OCI-LY3 (cell line): ENCODE results near the gene TMED8.

Experiments used
- H2AFZ ChIP-seq: fragments of 200-600, 300-600 bp; shearing (Covaris generic); 2 replicates; pipeline ENCODE4 v1.6.0; 2014; ENCODE audit warnings: antibody characterized with exemption, low read depth, low read length
- H3K27ac ChIP-seq: fragments of 200-600, 300-600 bp; sonication (generic); 2 replicates; pipeline ENCODE4 v1.5.1; 2014; ENCODE audit warnings: mild to moderate bottlenecking, low read length, moderate library complexity, mixed read lengths
- H3K27me3 ChIP-seq: fragments of 200-600, 300-600 bp; sonication (generic); 2 replicates; pipeline ENCODE4 v1.6.1; 2014; ENCODE audit warnings: low read depth, low read length, mixed read lengths
- H3K36me3 ChIP-seq: fragments of 200-600, 300-600 bp; sonication (generic); replicated peaks from 2 replicates; pipeline ENCODE3; 2014; ENCODE audit warnings: low read depth, low read length, mixed read lengths
- H3K4me1 ChIP-seq: fragments of 300-600, 200-600 bp; sonication (generic); 2 replicates; pipeline ENCODE4 v1.6.1; 2014; ENCODE audit warnings: low read length, mixed read lengths
- H3K4me2 ChIP-seq: fragments of 200-600, 300-600 bp; sonication (generic); 2 replicates; pipeline ENCODE4 v1.6.1; 2014; ENCODE audit warnings: low read length, mixed read lengths
- H3K4me3 ChIP-seq: fragments of 300-600, 200-600 bp; sonication (generic); 2 replicates; pipeline ENCODE4 v1.5.1; 2014; ENCODE audit warnings: antibody characterized with exemption, mild to moderate bottlenecking, low read length, moderate library complexity
- H3K79me2 ChIP-seq: fragments of 300-600, 200-600 bp; shearing (Covaris generic); 2 replicates; pipeline ENCODE4 v1.6.1; 2014; ENCODE audit warnings: mild to moderate bottlenecking, low read length, mixed read lengths
- H3K9ac ChIP-seq: fragments of 300-600, 200-600 bp; shearing (Covaris generic); 2 replicates; pipeline ENCODE4 v1.6.0; 2014; ENCODE audit warnings: mild to moderate bottlenecking, low read length, moderate library complexity
- H3K9me3 ChIP-seq: fragments of 200-600, 300-600 bp; shearing (Covaris generic); 2 replicates; pipeline ENCODE4 v1.6.1; 2014; ENCODE audit warnings: low read length, mixed read lengths; ENCODE audit not compliant: insufficient read depth
- H4K20me1 ChIP-seq: fragments of 200-600, 300-600 bp; sonication (generic); 2 replicates; pipeline ENCODE4 v1.6.1; 2016; ENCODE audit warnings: low read length, mixed read lengths; ENCODE audit not compliant: insufficient read depth
- EZH2phosphoT487 ChIP-seq: fragments of 200-600 bp; shearing (Covaris generic); IDR thresholded peaks from 2 replicates; pipeline ENCODE4 v1.6.1; 2018; ENCODE audit warnings: antibody characterized with exemption, mixed run types, low read depth
- TF ChIP-seq, protein P1 (sequence below): fragments of 200-600, 300-600 bp; sonication (generic); IDR thresholded peaks from 2 replicates; pipeline ENCODE4 v1.5.1; 2014; ENCODE audit warnings: antibody characterized with exemption, low read length, low read depth

The TMED8 gene

DNA sequence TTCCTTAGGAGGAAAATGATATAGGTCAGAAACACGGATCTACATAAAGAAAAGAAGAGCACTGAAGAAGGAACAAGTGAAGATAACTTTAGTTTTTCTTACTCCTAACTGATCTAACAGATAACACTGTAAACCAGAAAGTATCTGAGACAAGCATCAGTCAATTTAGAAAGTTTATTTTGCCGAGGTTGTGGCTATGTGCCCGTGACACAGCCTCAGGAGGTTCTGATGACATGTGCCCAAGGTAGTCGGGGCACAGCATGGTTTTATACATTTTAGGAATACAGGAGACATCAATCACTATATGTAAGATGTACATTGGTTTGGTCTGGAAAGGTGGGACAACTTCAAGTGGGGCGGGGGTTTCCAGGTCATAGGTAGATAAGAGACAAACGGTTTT is 23.3 kb upstream of the TMED8 start:
- H3K9me3 ChIP-seq = no peaks in the 10 kb centered on the region

DNA sequence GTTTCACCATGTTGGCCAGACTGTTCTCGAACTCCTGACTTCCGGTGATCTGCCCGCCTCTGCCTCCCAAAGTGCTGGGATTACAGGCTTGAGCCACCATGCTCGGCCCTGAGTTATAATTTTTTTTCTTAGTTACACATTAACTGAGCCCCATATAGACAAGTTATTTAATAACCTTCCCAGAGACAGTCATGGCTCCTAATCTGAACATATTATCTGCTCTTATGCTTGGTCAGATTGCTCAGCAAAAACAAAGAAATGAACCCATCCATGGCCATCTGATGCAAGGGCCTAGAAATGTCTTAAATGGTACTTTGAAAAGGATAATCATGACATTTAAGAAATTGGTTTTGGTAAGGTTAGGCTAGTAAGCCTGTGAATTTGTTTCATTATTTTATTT is 13.3 kb upstream of the TMED8 start:
- Histone ChIP-seq H3K36me3 (no peaks in the 10 kb centered on the region), H4K20me1 (no peaks in the 10 kb centered on the region), H3K4me1 (no peaks in the 10 kb centered on the region), H3K27ac (no peak overlapping the region), H3K9ac (no peak overlapping the region), H3K79me2 (no peaks in the 10 kb centered on the region), H3K4me2 (no peak overlapping the region), H3K27me3 (no peaks in the 10 kb centered on the region), H3K9me3 (no peaks in the 10 kb centered on the region), H3K4me3 (no peak overlapping the region), H2AFZ (no peak overlapping the region)
- TF ChIP-seq, protein P1, sequence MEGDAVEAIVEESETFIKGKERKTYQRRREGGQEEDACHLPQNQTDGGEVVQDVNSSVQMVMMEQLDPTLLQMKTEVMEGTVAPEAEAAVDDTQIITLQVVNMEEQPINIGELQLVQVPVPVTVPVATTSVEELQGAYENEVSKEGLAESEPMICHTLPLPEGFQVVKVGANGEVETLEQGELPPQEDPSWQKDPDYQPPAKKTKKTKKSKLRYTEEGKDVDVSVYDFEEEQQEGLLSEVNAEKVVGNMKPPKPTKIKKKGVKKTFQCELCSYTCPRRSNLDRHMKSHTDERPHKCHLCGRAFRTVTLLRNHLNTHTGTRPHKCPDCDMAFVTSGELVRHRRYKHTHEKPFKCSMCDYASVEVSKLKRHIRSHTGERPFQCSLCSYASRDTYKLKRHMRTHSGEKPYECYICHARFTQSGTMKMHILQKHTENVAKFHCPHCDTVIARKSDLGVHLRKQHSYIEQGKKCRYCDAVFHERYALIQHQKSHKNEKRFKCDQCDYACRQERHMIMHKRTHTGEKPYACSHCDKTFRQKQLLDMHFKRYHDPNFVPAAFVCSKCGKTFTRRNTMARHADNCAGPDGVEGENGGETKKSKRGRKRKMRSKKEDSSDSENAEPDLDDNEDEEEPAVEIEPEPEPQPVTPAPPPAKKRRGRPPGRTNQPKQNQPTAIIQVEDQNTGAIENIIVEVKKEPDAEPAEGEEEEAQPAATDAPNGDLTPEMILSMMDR = no peak
- no peak for TF ChIP-seq EZH2phosphoT487

More for the DNA sequence above, 23.3 kb upstream of the TMED8 start:
- no peak for TF ChIP-seq EZH2phosphoT487
- TF ChIP-seq, protein P1 = no peak
- Histone ChIP-seq H3K4me1 (no peaks in the 10 kb centered on the region), H3K36me3 (no peaks in the 10 kb centered on the region), H3K27ac (no peak overlapping the region), H3K27me3 (no peaks in the 10 kb centered on the region), H4K20me1 (no peaks in the 10 kb centered on the region), H3K79me2 (no peaks in the 10 kb centered on the region), H3K4me3 (no peak overlapping the region), H3K9ac (no peak overlapping the region), H3K4me2 (no peak overlapping the region), H2AFZ (no peak overlapping the region)

GRCh38 chr14:77378701-77379100 is 1.8 kb upstream of the TMED8 start:
- Histone ChIP-seq H3K9ac (no peak overlapping the region), H3K4me1 (peaks cover 28% of the 10 kb centered on the region), H4K20me1 (no peaks in the 10 kb centered on the region), H3K27ac (no peak overlapping the region), H3K4me3 (no peak overlapping the region), H3K36me3 (peaks cover 11% of the 10 kb centered on the region), H3K9me3 (no peaks in the 10 kb centered on the region), H2AFZ (no peak overlapping the region), H3K27me3 (no peaks in the 10 kb centered on the region), H3K79me2 (peaks cover 31% of the 10 kb centered on the region), H3K4me2 (no peak overlapping the region)
- TF ChIP-seq EZH2phosphoT487 = no peak
- TF ChIP-seq, protein P1 = no peak

DNA sequence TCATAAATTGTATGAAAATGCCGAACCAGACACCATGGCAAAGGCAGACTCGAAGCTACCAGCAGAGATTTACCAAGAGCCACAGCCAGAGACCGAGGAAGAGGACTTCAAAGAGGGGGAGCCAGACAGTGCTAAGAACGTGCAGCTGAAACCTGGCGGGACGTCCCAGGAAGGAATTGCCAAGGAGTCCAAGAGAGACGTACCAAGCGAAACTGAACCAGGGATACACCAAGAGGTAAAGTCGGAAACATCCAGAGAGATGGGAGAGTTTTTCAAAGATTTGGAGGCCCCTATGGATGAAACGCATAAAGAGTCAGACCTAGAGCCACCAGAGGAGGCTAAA is 579 bp upstream of the TMED8 start:
- Histone ChIP-seq H3K4me1 (peaks cover 38% of the 10 kb centered on the region), H3K27me3 (no peaks in the 10 kb centered on the region), H3K36me3 (peaks cover 11% of the 10 kb centered on the region), H3K27ac (no peak overlapping the region), H3K79me2 (peaks cover 41% of the 10 kb centered on the region), H3K9me3 (no peaks in the 10 kb centered on the region), H2AFZ (peak overlapping the region; percentile 99), H4K20me1 (no peaks in the 10 kb centered on the region), H3K9ac (peak overlapping the region; percentile 97), H3K4me2 (peak overlapping the region; percentile 97), H3K4me3 (peak overlapping the region; percentile 99)
- TF ChIP-seq EZH2phosphoT487 = no peak
- TF ChIP-seq, protein P1 = no peak
